ENCODE measurements around the gene SLC25A24. TPM values are rescaled to one million over a fixed set of nuclear protein-coding genes. Genes with fewer than 3 reads are reported as not detected.
"Not testable (repeated sequence)": the region's sequence is repeated elsewhere in the genome, so short reads cannot be mapped to it uniquely, and the experiment has no call there.

The SLC25A24 gene
- total RNA-seq, 1 donor from 2014 or later, result 47.6 TPM

- no peak for TF ChIP-seq CTCF (conservative IDR thresholded peaks at IDR 0.05)
- H3K4me1 Mint-ChIP-seq, result no peaks in the 10 kb centered on the region
- H3K36me3 Mint-ChIP-seq (ENCODE audit: low read depth), result peaks cover 80% of the 10 kb centered on the region
- no peak for DNase-seq (ENCODE audit: low read depth, low spot score)
- no peaks in the 10 kb centered on the region for H3K9me3 Mint-ChIP-seq
- no peak overlapping the region for H3K27ac Mint-ChIP-seq (ENCODE audit: unreplicated experiment)
- no peak overlapping the region for H3K4me3 Mint-ChIP-seq
- H3K27me3 Mint-ChIP-seq (ENCODE audit: low read depth), result no peaks in the 10 kb centered on the region
Measured at GRCh38 chr1:108142773-108143394, 57.3 kb downstream of the SLC25A24 start.

- DNase-seq (ENCODE audit: low read depth, low spot score), result no peak
- TF ChIP-seq CTCF (conservative IDR thresholded peaks at IDR 0.05), result no peak
- Mint-ChIP-seq H3K4me3 (no peak overlapping the region), H3K27ac (ENCODE audit: unreplicated experiment) (no peak overlapping the region), H3K27me3 (ENCODE audit: low read depth) (no peaks in the 10 kb centered on the region), H3K4me1 (no peaks in the 10 kb centered on the region), H3K36me3 (ENCODE audit: low read depth) (peaks cover 76% of the 10 kb centered on the region), H3K9me3 (no peaks in the 10 kb centered on the region)
Measured at GRCh38 chr1:108142258-108142657, 57.9 kb downstream of the SLC25A24 start.

GRCh38 chr1:108141621-108142020, 58.5 kb downstream of the SLC25A24 start:
- Mint-ChIP-seq H3K9me3 (no peaks in the 10 kb centered on the region), H3K4me1 (no peaks in the 10 kb centered on the region), H3K36me3 (ENCODE audit: low read depth) (peaks cover 74% of the 10 kb centered on the region), H3K27me3 (ENCODE audit: low read depth) (no peaks in the 10 kb centered on the region), H3K4me3 (no peak overlapping the region), H3K27ac (ENCODE audit: unreplicated experiment) (no peak overlapping the region)
- DNase-seq (ENCODE audit: low read depth, low spot score), result no peak
- no peak for TF ChIP-seq CTCF (conservative IDR thresholded peaks at IDR 0.05)

- H3K27ac Mint-ChIP-seq (ENCODE audit: unreplicated experiment), result no peak overlapping the region
- H3K9me3 Mint-ChIP-seq, result no peaks in the 10 kb centered on the region
- H3K4me3 Mint-ChIP-seq, result no peak overlapping the region
- no peak for DNase-seq (ENCODE audit: low read depth, low spot score)
- no peak for TF ChIP-seq CTCF (conservative IDR thresholded peaks at IDR 0.05)
- no peaks in the 10 kb centered on the region for H3K4me1 Mint-ChIP-seq
- peaks cover 70% of the 10 kb centered on the region for H3K36me3 Mint-ChIP-seq (ENCODE audit: low read depth)
- no peaks in the 10 kb centered on the region for H3K27me3 Mint-ChIP-seq (ENCODE audit: low read depth)
Measured at GRCh38 chr1:108140936-108141335, 59.2 kb downstream of the SLC25A24 start.

GRCh38 chr1:108140177-108140576, 60.0 kb downstream of the SLC25A24 start:
- no peak for DNase-seq (ENCODE audit: low read depth, low spot score)
- H3K36me3 Mint-ChIP-seq (ENCODE audit: low read depth), result peaks cover 66% of the 10 kb centered on the region
- no peak overlapping the region for H3K27ac Mint-ChIP-seq (ENCODE audit: unreplicated experiment)
- no peaks in the 10 kb centered on the region for H3K4me1 Mint-ChIP-seq
- no peaks in the 10 kb centered on the region for H3K9me3 Mint-ChIP-seq
- H3K4me3 Mint-ChIP-seq, result no peak overlapping the region
- TF ChIP-seq CTCF (conservative IDR thresholded peaks at IDR 0.05), result no peak
- H3K27me3 Mint-ChIP-seq (ENCODE audit: low read depth), result no peaks in the 10 kb centered on the region

- H3K9me3 Mint-ChIP-seq, H3K4me3 Mint-ChIP-seq: not testable (repeated sequence)
Measured at GRCh38 chr1:108139555-108139954, 60.6 kb downstream of the SLC25A24 start.

GRCh38 chr1:108133148-108133547, 67.0 kb downstream of the SLC25A24 start:
- not testable (repeated sequence) for H3K27ac Mint-ChIP-seq (ENCODE audit: unreplicated experiment); H3K27me3 Mint-ChIP-seq (ENCODE audit: low read depth); DNase-seq (ENCODE audit: low read depth, low spot score); H3K9me3 Mint-ChIP-seq; H3K4me1 Mint-ChIP-seq; H3K4me3 Mint-ChIP-seq
- H3K36me3 Mint-ChIP-seq (ENCODE audit: low read depth), result peaks cover 46% of the 10 kb centered on the region

More at GRCh38 chr1:108139555-108139954, 60.6 kb downstream of the SLC25A24 start:
- H3K36me3 Mint-ChIP-seq (ENCODE audit: low read depth), result peaks cover 60% of the 10 kb centered on the region
- H3K27me3 Mint-ChIP-seq (ENCODE audit: low read depth); H3K27ac Mint-ChIP-seq (ENCODE audit: unreplicated experiment); H3K4me1 Mint-ChIP-seq; DNase-seq (ENCODE audit: low read depth, low spot score): not testable (repeated sequence)

GRCh38 chr1:108132367-108132766, 67.8 kb downstream of the SLC25A24 start:
- not testable (repeated sequence) for H3K27ac Mint-ChIP-seq (ENCODE audit: unreplicated experiment); H3K27me3 Mint-ChIP-seq (ENCODE audit: low read depth); H3K4me3 Mint-ChIP-seq; DNase-seq (ENCODE audit: low read depth, low spot score); H3K9me3 Mint-ChIP-seq; H3K4me1 Mint-ChIP-seq
- H3K36me3 Mint-ChIP-seq (ENCODE audit: low read depth), result peaks cover 41% of the 10 kb centered on the region

GRCh38 chr1:108131281-108131680, 68.9 kb downstream of the SLC25A24 start:
- not testable (repeated sequence) for DNase-seq (ENCODE audit: low read depth, low spot score); H3K4me3 Mint-ChIP-seq; H3K27ac Mint-ChIP-seq (ENCODE audit: unreplicated experiment); H3K27me3 Mint-ChIP-seq (ENCODE audit: low read depth); H3K4me1 Mint-ChIP-seq; H3K9me3 Mint-ChIP-seq
- peaks cover 34% of the 10 kb centered on the region for H3K36me3 Mint-ChIP-seq (ENCODE audit: low read depth)

Measured in neural crest cell (in vitro differentiated cells).